NCI-H226 (cell line): Measurements from ENCODE around the gene BCKDK.

Experiments used
- DNase-seq: peaks from one replicate; pipeline ENCODE4 v3.0.0-alpha.2; 2015

Gene BCKDK

GRCh38 chr16:31108035-31108793 is at the start of gene BCKDK:
BCKDK (plus strand) TSS chr16:31108386; CDS start chr16:31109224, 838 bp downstream.
- DNase-seq: peak; percentile 77

DNA sequence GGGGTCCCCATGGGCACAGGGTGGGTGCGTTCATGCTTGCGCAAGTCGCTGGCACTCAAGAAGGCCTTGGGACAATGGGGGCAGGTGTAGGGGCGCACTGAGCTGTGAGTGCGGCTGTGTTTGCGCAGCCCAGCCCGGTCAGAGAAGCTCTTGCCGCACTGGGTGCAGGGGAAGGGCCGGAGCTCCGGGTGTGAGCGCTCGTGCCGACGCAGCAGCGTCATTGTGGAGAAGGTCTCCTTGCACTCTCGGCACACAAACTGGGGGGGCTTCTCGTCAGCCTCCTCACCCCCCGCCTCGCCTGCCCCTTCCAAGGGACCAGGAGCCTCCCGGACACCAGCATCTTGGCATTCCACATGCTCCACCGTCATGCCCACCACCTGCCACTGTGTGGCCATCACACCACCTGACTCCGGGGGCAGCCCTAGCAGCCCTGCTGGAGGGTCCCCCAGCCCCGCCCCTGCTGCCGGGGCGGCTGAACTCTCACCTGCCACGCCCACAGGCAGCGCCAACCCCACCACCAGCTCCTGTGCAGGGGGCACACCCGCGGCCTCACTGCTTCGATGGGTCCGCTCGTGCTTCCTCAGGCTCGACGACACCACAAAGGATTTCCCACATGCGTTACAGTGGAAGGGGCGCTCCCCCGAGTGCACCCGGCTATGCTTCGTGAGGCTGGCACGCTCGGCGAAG is 46.9 kb upstream of the BCKDK start:
- no peak for DNase-seq

- no peak for DNase-seq
Measured at GRCh38 chr16:31061813-31062440, 46.3 kb upstream of the BCKDK start.

DNA sequence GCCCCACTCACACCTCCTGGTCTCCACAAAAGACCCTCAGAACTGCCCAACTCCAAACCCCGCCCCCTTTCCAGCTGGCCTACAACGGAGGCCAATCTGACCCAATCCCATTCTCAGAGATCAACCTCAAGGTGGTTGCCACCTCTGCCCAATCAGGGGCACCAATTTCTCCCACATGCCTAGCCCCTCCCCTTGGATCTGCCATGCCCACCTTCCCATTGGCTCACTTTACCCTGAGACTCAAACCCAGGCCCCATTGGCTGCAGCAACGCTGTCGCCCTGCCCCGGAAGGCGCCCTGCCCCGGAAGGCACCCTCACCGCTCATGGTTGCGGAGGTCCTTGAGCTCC is 44.7 kb upstream of the BCKDK start:
- no peak for DNase-seq

DNA sequence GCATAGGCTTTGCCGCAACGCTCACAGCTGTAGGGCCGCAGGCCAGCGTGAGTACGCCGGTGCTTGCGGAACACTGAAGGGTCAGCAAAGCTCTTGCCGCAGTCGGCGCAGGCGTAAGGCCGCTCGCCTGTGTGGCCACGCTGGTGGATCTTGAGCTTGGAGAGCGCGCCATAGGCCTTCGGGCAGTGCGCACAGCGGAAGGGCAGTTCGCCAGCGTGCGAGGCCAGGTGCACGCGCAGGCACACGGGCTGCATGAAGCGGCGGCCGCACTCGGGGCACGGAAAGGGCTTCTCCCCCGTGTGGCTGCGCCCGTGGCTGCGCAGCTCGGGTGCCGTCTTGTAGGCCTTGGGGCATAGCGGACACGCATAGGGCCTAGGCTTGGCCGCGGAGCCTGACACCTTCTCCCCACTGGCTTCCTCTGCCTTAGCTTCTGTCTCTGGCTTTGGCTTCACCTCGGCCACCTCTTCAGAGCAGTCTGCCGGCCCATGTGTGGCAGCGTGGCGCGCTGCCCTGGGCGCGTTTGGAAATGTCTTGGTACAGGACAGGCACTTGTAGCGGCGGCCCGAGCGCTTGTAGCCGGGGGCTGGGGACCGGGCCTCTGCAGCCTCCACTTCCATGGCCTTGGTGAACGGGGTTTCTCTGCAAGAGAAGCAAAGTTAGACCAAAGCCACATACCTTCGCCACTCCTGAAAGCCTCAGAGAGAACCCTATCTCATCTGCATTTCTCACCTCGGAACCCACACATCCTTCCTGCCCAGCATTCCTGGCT is 44.2 kb upstream of the BCKDK start:
- DNase-seq: peak; percentile 47

- peak; percentile 91 for DNase-seq
Measured at GRCh38 chr16:31064882-31065461, 43.2 kb upstream of the BCKDK start.

- no peak for DNase-seq
Measured at GRCh38 chr16:31067342-31067741, 40.8 kb upstream of the BCKDK start.

- DNase-seq: no peak
Measured at GRCh38 chr16:31071861-31072260, 36.3 kb upstream of the BCKDK start.

DNA sequence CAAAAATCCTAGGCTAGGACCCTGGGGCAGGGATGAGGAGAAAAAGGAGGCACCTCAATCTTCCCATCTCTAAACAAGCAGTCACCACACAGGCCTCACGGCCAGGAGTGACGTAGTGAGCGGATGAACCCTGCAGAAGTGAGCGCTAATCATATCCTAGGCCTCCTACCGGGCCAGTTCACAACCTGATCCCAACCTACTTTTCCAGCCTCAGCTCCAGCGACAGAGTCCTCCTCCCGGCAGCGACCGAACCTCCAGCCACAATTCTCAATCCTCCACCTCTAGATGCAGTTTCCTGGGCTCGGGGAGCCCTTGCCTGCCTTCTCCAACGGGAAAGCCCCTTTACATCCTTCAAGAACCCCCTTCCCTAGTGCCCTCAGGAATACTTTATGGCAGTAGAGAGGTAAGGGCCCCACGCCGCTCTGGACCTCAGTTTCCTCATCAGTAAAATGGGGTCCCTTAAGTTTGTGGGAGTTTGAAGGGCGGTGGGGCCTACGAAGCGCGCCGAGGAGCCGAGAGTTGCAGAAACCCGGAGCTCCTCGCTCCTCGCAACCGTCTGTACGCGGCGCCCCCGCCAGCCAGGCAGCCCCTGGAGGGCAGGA is 35.5 kb upstream of the BCKDK start:
- DNase-seq: no peak

DNA sequence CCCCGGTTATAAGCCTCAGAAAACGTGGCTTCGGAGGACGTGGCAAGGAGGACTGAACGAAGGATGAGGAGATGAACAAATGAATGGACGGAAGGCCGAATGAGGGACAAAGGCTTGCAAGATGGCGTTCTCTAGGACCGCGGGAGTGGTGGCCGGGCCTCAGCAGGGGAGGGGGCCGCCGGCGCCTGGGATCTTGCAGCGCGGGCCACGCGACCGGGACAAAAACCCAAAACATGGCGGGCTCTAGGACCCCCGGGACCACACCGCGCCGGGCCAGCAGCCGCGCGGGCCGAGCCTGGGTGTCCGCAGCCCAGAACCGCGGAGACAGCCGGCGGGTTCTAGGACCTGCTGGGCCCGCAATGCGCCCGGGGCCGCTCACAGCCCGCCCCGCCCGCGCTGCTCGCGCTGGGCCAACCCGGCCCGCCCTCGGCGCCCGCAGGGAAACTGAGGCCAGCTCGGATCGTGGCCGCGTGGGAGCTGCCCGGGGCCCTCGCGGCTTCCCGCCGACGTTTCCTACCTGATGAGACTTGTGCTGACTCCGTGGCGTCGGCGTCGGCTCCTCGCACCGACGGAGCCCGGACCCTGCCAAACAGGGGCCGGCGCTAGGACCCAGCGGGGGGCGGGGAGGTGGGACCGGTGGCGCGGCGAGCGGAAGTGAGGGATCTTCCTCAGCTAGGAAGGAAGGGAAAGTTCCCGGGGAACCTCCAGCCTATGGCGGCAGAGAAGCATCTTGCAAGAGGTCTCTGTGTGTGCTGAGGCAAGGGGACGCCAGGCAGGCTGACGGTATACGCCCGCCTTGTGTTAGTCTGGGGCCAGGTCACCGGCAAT is 34.8 kb upstream of the BCKDK start:
- DNase-seq: peak; percentile 80

DNA sequence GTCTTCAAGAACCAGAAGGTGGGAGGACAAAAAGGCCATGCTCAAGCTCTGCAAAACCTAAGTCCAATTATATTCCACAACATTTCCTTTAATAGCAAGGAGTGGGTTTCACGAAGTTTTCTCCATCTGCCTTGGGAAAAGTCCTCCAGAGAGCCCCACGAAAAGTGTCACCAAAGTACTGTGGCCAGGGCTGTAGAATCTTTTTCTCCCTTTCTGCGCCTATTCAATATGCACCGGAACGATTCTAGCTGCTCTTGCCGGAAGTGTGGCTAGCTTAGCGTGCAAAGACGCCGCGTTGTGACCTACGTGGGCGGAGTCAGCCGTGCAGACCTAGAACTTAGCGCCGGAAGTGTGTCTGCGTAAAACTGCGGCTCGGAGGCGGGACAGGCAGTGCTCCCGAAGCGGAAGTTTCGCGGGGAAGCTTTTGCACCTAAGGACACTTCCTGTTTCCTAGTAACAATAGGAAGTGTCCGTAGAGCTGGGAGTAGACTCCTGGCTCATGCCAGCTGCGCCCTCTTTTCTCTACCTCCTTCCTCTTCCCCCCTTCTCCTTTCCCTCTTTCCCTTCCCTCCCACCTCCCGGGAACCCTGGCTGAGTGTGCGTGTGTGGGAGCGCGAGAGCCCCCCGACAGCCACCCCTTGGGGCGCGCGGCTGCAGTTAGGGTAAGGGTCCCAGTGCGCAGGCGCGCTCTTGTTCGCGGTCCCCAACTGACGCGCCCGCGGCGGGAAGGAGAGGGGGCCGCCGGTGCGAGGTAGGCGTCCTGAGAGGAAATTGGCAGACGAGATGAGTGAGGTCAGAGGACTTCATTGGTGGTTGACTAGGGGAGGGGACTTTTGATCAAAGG is 34.0 kb upstream of the BCKDK start, which contains the start of the genes ZNF646 and ZNF668:
Gene ZNF646, plus strand, starts transcription at position 453 of the 844 bp plus-strand sequence. CDS start 1,903 bp downstream, outside the sequence.
Gene ZNF668, minus strand, starts transcription at position 271 of the 844 bp plus-strand sequence. CDS start 9,781 bp downstream, outside the sequence.
- DNase-seq: peak; percentile 99

- DNase-seq: no peak
Measured at GRCh38 chr16:31074814-31075183, 33.4 kb upstream of the BCKDK start.

- no peak for DNase-seq
Measured at GRCh38 chr16:31076319-31076718, 31.9 kb upstream of the BCKDK start.

DNA sequence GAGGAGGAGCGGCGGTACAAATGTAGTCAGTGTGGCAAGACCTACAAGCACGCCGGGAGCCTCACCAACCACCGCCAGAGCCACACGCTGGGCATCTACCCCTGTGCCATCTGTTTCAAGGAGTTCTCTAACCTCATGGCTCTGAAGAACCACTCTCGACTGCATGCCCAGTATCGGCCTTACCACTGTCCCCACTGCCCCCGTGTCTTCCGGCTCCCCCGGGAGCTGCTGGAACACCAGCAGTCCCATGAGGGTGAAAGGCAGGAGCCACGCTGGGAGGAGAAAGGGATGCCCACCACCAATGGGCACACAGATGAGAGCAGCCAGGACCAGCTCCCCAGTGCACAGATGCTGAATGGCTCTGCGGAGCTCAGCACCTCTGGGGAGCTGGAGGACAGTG is 31.2 kb upstream of the BCKDK start:
- DNase-seq: no peak

GRCh38 chr16:31077592-31078396 is 30.4 kb upstream of the BCKDK start:
- DNase-seq: no peak

DNA sequence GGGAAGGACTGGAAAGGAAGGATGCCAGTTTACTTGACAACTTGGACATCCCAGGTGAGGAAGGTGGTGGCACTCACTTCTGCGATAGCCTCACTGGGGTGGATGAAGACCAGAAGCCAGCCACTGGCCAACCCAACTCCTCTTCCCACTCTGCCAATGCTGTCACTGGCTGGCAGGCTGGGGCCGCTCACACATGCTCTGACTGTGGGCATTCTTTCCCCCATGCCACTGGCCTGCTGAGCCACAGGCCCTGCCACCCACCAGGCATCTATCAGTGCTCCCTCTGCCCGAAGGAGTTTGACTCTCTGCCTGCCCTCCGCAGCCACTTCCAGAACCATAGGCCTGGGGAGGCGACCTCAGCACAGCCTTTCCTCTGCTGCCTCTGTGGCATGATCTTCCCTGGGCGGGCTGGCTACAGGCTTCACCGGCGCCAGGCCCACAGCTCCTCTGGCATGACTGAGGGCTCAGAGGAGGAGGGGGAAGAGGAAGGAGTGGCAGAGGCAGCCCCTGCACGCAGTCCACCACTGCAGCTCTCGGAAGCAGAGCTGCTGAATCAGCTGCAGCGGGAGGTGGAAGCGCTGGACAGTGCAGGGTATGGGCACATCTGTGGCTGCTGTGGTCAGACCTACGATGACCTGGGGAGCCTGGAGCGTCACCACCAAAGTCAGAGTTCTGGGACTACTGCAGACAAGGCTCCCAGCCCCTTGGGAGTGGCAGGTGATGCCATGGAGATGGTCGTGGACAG is 29.4 kb upstream of the BCKDK start:
- DNase-seq: no peak

DNA sequence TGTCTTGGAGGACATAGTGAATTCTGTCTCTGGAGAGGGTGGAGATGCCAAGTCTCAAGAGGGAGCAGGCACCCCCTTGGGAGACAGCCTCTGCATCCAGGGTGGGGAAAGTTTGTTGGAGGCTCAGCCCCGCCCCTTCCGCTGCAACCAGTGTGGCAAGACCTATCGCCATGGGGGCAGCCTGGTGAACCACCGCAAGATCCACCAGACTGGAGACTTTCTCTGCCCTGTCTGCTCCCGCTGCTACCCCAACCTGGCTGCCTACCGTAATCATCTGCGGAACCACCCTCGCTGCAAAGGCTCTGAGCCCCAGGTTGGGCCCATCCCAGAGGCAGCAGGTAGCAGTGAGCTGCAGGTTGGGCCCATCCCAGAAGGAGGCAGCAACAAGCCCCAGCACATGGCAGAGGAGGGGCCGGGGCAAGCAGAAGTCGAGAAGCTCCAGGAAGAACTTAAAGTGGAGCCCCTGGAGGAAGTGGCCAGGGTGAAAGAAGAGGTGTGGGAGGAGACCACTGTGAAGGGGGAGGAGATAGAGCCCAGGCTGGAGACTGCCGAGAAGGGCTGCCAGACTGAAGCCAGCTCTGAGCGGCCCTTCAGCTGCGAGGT is 28.7 kb upstream of the BCKDK start:
- no peak for DNase-seq

DNA sequence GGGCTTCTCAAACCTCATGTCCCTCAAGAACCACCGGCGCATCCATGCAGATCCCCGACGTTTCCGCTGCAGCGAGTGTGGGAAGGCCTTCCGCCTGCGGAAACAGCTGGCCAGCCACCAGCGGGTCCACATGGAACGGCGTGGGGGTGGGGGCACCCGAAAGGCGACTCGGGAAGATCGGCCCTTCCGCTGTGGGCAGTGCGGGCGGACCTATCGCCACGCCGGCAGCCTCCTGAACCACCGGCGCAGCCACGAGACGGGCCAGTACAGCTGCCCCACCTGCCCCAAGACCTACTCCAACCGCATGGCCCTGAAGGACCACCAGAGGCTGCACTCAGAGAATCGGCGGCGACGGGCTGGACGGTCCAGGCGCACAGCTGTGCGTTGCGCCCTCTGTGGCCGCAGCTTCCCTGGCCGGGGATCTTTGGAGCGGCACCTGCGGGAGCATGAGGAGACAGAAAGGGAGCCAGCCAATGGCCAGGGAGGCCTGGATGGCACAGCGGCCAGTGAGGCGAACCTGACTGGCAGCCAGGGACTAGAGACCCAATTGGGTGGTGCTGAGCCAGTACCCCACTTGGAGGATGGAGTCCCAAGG is 28.1 kb upstream of the BCKDK start:
- DNase-seq: no peak
